Hippocampal formation (tissue), 2 donors: Measurements from ENCODE around the gene PERM1.
"Not testable (repeated sequence)": the region's sequence is repeated elsewhere in the genome, so short reads cannot be mapped to it uniquely, and the experiment has no call there.

Source experiments
- DNase-seq, 2 donors: peaks; one replicate each; lab custom pipeline; 2025; lab: John Stamatoyannopoulos, UW

PERM1 gene

DNA sequence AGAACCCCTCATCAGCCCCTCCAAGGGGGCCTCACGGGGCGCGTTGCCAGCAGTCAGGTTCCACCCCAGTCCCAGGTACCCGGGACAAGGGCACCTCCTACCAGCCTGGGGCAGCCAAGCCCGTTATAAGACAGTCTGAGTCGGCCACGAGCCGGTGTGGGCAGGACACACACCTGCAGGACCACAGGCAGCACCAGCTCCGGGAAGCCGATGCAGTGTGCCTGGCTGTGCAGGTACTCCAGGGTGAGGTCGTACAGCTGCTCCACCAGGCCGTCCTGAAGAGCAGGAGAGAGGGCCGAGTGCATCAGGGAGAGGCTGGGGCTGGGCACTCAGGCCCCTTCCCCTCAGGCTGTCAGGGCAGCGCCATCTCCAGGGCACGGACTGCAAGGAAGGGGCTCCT lies 33.9 kb downstream of the PERM1 start:
- DNase-seq, result no peak

DNA sequence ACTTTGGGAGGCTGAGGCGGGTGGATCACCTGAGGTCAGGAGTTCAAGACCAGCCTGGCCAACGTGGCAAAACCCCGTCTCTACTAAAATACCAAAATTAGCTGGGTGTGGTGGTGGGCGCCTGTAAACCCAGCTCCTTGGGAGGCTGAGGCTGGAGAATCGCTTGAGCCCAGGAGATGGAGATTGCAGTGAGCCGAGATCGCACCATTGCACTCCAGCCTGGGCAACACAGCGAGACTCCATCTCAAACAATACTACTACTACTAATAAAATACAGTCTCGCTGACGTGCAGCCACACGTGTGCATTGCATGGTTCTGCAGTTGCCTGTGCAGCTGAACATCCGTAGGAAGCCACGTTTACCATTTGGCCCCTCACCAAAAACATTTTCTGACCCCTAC lies 35.1 kb downstream of the PERM1 start:
- not testable (repeated sequence) for DNase-seq

DNA sequence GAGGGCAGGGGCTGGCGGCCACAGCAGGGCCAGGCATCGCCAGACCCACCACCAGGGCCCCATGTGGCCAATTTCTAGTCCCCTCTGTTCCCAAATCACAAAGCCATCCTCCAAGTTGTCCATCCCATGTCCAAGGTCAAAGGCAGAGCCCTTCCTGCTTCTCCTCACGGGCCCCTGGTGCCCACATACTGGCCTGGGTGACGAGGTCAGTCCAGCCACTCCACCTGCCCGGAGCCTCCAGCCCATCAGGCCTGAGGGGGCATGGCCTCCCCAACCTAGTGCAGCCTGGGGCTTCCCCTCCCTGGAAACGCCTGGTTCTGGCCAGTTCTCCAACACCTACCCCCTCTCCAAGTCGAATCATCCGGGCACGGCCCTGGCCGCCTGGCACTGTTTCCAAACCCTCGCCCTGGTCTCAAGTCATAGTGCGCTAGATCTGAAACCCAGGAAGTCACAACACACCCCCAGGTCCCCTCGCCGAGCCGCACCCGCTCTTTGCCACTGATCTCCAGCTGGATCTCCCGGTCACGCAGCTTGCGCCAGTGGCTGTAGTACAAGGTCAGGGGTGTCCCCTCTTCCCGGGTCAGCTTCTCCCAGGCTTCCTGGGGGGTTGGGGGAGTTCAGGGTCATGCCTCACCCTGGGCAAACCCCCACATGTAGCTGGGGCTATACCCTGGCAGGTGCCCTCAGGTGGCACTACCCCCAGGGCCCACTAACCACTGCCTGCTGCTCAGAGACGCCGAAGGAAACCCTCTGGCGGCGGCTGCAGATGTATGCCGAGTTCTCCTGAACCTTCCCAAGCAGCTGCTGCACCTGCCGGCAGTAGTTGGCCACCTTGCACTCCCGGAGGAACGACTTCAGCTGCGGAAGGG lies 36.0 kb downstream of the PERM1 start:
- no peak for DNase-seq

DNA sequence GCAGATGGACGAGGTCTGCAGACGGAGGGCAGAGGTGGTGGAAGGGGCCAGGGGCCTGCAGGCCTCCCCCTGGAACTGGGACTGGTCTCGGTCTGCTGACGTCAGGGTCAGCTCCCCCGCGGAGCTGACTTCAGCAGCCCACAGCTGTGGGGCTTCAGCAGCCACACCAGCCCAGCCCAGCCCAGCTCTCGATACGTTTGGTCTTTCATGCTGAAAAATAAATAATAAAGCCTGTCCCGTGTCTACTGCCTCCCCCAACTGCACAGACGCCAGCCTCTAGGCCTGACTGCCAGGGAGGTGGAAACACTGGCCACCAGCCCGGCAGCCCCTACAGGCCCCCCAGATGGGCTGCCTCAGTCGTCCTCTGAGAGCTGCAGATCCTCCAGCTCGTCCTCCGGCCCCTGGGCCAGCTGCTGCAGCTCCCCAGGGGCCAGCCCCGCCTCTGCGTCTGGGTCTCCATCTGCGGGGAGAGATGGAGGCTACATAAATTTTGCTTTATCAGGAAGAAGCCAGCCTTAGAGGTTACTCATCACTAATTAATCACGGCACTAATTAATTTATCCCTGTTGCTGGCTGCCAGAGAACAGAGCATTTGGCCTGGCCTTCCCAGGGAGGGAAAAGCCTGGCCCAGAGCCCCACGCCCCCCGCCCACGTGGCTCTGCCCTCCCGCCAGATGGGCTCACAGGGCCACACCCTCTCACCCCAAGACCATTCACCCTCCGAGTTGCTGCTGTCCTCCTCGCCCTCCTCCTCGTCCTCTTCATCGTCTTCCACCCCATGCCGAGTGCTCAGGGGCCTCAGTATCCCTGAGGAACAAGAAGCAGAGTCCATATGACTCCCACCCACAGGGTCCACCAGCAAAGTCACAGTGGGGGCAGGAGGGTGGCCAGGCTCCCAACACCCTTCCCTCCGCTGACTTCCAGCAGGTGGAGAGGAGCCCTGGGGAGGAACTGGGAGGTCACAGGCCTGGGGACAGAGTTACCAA lies 37.3 kb downstream of the PERM1 start:
- DNase-seq, result no peak

DNA sequence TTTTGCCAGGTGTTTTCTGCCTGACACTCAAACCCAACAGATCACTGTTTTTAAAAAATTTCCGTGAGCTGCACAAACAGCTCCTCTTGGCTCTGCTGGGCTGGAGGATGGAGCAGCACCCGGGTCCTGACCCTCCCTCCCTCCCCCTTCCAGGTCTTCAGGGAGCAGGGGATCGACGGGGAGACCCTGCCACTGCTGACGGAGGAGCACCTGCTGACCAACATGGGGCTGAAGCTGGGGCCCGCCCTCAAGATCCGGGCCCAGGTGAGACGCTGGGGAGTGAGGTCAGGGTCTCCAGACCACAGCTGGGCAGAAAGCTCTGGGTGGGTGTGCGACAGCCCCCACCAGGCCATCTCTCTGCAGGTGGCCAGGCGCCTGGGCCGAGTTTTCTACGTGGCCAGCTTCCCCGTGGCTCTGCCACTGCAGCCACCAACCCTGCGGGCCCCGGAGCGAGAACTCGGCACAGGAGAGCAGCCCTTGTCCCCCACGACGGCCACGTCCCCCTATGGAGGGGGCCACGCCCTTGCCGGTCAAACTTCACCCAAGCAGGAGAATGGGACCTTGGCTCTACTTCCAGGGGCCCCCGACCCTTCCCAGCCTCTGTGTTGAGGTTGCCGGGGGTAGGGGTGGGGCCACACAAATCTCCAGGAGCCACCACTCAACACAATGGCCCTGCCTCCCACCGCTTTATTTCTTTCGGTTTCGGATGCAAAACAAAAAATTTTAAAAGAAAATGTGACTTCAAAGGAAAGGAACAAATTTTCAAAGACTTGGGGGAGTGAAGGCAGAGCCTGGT lies 38.1 kb downstream of the PERM1 start:
- no peak for DNase-seq

DNA sequence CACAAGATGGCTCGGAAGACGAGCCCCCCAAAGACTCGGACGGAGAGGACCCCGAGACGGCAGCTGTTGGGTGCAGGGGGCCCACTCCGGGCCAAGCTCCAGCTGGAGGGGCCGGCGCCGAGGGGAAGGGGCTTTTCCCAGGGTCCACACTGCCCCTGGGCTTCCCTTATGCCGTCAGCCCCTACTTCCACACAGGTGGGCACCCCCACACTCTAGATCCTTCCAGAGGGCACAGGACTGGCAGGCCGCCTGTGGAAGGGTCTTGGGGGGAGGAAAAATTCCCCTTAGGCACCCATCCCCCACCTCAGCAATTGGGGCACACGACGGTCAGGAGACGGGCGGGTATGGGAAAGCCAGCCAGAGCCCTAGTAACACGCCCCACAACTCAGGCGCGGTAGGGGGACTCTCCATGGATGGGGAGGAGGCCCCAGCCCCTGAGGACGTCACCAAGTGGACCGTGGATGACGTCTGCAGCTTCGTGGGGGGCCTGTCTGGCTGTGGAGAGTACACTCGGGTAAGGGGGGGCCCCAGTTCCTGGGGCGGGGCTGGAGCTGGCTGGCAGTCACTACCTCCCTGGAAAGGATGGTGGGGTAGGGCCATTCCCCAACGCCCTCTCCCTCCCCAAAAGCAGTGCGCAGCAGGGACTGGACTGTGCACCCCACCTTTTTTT lies 38.9 kb downstream of the PERM1 start:
- DNase-seq, result no peak

DNA sequence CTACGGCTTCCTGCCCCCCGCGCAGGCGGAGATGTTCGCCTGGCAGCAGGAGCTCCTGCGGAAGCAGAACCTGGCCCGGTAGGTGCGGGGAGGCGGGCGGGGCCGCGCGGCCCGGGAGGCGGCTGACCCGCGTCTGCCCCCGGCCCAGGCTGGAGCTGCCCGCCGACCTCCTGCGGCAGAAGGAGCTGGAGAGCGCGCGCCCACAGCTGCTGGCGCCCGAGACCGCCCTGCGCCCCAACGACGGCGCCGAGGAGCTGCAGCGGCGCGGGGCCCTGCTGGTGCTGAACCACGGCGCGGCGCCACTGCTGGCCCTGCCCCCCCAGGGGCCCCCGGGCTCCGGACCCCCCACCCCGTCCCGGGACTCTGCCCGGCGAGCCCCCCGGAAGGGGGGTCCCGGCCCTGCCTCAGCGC lies 39.5 kb downstream of the PERM1 start:
- DNase-seq, result no peak

DNA sequence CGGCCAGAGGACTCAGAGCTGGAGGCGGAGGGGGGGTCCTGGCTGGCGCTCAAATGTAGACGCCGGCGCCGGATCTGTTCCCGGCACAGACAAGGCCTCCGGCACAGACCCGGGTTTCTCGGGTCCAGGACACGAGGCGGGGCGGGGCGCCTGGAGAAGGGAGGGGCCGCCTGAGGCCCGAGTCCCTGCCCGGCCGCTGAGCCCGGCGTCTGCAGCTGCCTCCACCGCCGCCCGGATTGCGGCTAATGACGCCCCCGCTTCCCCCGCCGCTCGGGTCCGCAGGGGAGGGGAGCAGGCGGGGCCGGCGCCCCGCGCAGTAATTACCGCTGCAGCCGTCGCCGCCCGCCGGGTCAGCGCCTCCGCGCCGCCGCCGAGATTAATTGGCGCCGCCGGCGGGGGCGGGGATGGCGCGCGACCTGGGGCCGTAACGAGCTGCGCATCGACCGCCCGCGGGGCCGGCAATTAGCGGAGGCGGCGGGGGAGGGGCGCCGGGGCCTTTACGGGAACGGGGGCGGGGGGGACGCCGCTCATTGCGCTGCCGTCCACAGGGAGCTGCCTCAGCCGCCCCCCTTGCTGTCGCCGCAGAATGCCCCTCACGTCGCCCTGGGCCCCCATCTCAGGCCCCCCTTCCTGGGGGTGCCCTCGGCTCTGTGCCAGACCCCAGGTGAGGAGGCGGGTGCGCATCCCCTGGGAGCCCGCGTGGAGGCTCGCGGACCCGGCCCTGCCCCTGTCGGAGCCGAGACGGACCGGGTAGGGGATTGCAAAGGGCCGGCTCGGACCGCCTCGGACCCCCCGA lies 40.1 kb downstream of the PERM1 start:
- no peak for DNase-seq

DNA sequence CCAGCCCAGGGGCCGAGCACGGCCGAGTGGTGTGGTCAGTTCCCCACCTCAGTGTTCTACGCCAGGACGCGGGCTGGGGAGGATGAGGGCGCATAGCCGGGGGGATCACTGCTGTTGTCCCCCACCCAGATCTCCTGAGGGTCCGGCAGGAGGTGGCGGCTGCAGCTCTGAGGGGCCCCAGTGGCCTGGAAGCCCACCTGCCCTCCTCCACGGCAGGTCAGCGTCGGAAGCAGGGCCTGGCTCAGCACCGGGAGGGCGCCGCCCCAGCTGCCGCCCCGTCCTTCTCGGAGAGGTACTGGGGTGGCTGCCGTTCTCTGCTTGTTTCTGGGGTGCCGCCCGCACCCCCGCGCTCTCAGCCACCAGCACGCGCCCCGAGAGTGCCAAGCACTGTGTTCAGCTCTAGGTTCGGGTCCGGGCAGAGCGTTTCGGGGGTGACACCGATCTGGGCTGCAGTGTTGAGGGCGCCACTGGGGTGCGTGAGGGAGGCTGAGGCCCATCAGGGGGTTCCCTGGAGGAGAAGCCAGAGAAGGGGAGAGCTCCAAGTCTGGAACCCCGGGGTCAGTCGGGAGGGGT lies 40.8 kb downstream of the PERM1 start:
- DNase-seq, result no peak

DNA sequence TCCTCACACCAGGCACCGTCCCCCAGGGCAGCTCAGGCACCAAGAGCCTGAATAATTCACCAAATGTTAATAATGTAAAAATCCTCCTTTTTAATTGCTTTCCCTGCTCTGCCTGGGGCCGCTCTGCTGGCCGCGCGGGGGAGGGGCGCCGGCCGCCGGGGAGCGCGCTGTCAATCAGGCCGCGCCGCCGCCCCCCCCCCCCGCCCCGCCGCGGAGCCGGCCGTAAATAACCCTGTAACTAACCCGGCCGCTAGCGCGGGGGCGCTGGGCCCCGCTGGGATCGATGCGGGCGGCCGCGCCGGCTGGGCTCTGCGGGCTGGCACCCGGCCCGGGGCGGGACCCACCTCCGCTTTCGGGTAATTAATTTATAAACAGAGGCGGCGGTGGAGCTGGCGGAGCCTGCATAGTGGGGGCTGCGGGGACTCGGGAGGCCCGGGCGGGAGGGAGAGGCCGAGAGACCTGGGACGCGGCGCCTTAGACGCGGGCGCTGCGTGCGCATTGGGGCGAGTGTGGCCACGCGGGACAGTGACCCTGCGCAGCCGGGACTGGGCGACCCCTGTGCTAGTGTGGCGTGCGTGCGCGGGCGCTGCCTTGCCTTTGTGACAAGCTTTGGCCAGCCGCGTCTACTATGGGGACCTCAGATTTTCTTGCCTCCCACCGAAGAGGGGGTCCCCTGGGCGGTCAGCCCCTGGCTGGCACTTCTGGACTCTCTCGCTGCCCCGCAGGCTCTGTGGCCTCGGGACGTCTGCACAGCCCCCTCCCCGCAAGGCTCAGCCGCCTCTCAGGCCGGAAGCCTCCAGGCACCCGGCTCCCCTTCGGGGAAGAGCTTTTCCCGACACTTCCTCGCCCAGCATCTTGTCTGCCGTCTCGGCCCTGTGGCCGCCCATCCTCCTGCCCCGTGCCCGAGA lies 41.5 kb downstream of the PERM1 start:
- DNase-seq, result peak; percentile 15 to 33

DNA sequence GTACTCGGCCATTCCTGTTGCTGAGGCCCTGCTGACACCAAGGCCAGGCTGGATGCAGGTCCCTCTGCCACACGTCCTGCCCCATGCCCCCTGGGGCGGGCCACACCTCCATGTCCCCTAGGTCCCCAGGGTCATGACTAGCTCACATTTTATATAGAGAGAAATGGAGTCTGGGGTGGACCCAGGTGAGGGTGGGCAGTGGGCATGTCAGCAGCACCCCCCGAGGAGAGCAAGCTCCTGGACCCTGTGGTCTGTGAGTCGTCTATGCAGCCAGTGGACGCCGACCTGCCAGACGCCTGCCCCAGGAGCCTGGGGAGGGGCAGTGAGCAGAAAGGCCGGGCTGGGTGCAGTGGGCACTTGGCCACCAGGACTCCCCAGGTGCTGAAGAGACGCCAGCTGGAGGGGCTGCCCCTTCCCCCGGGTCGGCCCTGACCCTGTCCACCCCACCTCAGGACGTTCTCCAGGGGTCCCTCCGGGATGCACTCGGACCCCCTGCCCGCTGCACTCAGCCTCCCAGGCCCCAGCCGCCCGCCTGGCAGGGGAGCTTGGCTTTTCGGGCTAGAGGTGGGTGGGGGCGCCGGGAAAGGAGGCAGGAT lies 42.3 kb downstream of the PERM1 start:
- DNase-seq, result no peak

DNA sequence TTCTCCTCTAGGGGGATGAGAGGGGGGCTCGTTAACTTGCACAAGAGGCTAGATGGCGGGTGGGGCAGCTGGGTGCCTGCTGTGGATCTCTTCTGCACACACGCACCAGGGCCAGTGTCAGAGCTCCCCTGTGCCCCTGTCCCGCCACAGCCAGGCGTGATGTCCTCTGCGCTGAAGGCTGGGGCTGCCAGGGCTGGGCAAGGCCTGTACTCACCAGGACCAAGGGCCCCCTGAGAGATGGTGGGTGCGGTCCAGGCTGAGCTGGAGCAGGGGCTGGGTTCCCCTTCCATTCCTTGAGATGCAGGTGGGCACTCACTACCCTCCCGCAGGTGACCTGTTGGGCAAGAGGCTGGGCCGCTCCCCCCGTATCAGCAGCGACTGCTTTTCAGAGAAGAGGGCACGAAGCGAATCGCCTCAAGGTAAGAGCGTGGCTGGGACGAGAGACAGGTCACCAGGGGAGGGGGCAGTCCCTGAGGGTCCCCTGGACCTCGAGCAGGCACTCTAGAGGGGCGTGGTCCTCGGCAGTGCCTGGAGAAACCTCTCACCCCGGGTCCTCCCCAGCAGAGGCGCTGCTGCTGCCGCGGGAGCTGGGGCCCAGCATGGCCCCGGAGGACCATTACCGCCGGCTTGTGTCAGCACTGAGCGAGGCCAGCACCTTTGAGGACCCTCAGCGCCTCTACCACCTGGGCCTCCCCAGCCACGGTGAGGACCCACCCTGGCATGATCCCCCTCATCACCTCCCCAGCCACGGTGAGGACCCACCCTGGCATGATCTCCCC lies 43.0 kb downstream of the PERM1 start:
- DNase-seq, result no peak

DNA sequence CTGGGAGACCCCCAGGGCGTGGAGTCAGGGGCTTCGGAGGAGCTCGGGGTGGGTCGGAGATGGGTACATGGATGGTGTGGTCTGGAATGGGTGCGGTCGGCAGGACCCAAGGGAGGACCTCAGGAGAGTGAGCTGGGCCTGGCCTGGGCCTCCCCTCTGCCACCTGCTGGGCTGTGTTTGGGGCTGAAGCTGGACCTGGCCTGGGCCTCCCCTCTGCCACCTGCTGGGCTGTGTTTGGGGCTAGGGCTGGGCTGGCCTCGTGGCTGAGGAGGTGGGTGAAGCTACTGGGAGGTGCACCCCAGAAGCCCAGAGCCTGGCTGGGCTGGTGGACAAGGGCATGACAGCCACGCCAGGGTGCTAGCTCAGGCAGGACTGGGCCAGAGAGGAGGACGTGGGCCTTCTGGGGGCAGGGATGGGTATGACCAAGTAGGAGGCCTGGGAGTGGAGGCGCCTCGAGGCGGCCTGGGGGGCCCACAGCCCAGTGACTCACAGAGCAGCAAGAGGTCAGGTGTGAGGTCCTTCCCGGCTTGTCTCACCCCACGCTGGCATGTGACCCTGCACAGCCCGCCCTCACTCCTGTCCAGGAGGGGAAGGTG lies 43.7 kb downstream of the PERM1 start:
- no peak for DNase-seq

DNA sequence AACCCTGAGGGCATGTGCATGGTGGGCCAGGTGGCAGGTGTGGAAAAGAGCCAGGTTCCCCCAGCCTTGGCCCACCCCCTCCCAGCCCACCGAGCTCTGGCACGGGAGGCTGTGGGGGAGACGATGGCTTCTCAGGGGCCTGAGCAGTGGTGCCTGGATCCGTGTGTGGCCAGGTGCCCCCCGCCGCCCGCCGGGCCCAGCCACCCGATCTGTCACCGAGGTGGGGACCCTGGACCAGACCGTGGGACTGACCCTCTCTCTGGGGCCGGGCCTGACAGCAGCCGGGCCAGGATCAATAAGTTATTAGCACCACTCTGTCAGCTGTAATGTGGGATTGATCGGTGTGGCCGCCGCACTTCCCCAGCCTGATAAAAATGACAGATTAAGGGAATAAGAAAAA lies 44.4 kb downstream of the PERM1 start:
- no peak for DNase-seq

DNA sequence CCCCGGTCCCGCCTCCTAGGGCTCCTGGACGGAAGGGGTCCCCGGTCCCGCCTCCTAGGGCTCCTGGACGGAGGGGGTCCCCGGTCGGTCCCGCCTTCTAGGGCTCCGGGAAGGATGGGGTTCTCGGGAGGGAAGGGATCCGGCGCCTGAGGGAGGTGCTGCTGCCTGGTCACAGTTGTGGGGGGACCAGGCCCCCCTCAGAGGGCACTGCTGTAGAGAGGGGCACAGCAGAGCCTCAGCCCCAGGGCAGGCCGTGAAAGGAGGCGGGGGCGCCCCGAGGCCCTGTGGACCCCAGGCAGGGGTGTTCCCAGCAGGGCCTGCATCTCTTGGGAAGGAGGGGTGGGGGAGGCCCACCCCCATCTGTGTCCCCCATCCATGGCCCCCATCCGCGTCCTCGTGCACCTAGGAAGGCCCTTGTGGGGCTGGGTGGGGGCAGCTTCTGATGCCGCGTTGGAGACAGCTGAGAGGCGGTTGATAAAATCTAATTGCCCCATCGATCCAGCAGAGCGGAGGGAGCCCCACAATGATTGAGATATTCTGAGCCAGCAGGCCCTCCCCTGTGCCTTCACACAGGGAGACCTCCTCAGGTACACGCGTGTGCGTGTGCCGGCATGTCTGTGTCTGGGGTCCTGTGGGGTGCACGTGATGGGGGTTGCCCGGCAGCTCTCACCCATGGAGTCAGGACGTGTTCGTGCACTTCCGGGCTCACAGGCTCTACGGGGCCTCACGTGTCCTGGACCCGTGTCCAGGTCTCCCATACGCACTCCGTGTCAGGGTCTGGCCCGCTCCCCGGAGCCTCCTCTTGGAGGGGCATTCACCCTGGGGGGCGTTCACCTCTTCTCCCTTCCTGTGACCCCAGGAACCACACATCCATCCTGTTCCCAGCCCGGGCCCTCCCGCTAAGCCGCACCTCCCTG lies 45.3 kb downstream of the PERM1 start:
- DNase-seq, result no peak

DNA sequence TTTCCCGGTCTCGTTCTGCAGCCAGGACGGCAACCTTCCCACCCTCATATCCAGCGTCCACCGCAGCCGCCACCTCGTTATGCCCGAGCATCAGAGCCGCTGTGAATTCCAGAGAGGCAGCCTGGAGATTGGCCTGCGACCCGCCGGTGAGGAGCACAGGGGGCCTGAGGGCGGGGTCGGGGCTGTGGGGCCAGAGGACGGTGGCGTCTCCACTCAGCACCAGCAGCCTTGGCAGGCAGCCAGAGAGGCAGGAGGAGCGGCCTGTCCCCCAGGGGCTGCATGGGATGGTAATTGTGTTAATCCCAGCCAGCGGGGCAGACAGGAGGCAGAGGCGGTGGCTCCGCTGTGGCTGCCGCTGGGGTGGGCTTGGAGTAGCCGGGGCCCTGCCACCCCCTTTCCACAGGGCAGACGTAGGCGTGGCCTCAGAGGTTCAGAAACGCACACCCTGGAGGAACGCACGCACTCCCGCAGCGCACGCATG lies 46.1 kb downstream of the PERM1 start:
- no peak for DNase-seq
